ENCODE results near the gene WASL. TPM values are rescaled to one million over a fixed set of nuclear protein-coding genes. Genes with fewer than 3 reads are reported as not detected.
"Not testable (repeated sequence)": the region's sequence is repeated elsewhere in the genome, so short reads cannot be mapped to it uniquely, and the experiment has no call there.

The WASL gene
- total RNA-seq, 1 donor from 2014 or later, result 10.2 TPM

- peak; percentile 67 for DNase-seq (ENCODE audit: low read depth, low spot score)
Measured at GRCh38 chr7:123769371-123769770, 20.6 kb upstream of the WASL start.

GRCh38 chr7:123768493-123768892 lies 19.7 kb upstream of the WASL start:
- no peak for DNase-seq (ENCODE audit: low read depth, low spot score)

GRCh38 chr7:123763191-123763661 lies 14.4 kb upstream of the WASL start:
- DNase-seq (ENCODE audit: low read depth, low spot score), result no peak

- DNase-seq (ENCODE audit: low read depth, low spot score), result no peak
Measured at GRCh38 chr7:123761729-123762128, 12.9 kb upstream of the WASL start.

GRCh38 chr7:123757095-123757494 lies 8.3 kb upstream of the WASL start:
- DNase-seq (ENCODE audit: low read depth, low spot score), result no peak

- DNase-seq (ENCODE audit: low read depth, low spot score), result no peak
Measured at GRCh38 chr7:123755338-123755737, 6.5 kb upstream of the WASL start.

GRCh38 chr7:123754271-123754871 lies 5.6 kb upstream of the WASL start:
- DNase-seq (ENCODE audit: low read depth, low spot score), result no peak

GRCh38 chr7:123752534-123752933 lies 3.7 kb upstream of the WASL start:
- no peak for DNase-seq (ENCODE audit: low read depth, low spot score)

- no peak for DNase-seq (ENCODE audit: low read depth, low spot score)
Measured at GRCh38 chr7:123751821-123752220, 3.0 kb upstream of the WASL start.

GRCh38 chr7:123750389-123751230 lies 1.8 kb upstream of the WASL start:
- DNase-seq (ENCODE audit: low read depth, low spot score), result no peak

GRCh38 chr7:123749537-123749857 lies 694 bp upstream of the WASL start:
- DNase-seq (ENCODE audit: low read depth, low spot score), result no peak

GRCh38 chr7:123748171-123748733 lies 551 bp downstream of the WASL start:
- no peak for DNase-seq (ENCODE audit: low read depth, low spot score)

GRCh38 chr7:123747620-123748141 lies 1.1 kb downstream of the WASL start:
- DNase-seq (ENCODE audit: low read depth, low spot score), result no peak

GRCh38 chr7:123746931-123747488 lies 1.8 kb downstream of the WASL start:
- no peak for DNase-seq (ENCODE audit: low read depth, low spot score)

GRCh38 chr7:123746055-123746454 lies 2.7 kb downstream of the WASL start:
- no peak for DNase-seq (ENCODE audit: low read depth, low spot score)

GRCh38 chr7:123745437-123745836 lies 3.4 kb downstream of the WASL start:
- DNase-seq (ENCODE audit: low read depth, low spot score), result no peak

- DNase-seq (ENCODE audit: low read depth, low spot score), result no peak
Measured at GRCh38 chr7:123744416-123744815, 4.4 kb downstream of the WASL start.

GRCh38 chr7:123741940-123742339 lies 6.9 kb downstream of the WASL start:
- no peak for DNase-seq (ENCODE audit: low read depth, low spot score)

GRCh38 chr7:123738808-123739207 lies 10.0 kb downstream of the WASL start:
- no peak for DNase-seq (ENCODE audit: low read depth, low spot score)

GRCh38 chr7:123738356-123738755 lies 10.4 kb downstream of the WASL start:
- no peak for DNase-seq (ENCODE audit: low read depth, low spot score)

GRCh38 chr7:123737168-123737674 lies 11.6 kb downstream of the WASL start:
- DNase-seq (ENCODE audit: low read depth, low spot score), result not testable (repeated sequence)

GRCh38 chr7:123735539-123735938 lies 13.3 kb downstream of the WASL start:
- no peak for DNase-seq (ENCODE audit: low read depth, low spot score)

Data from pulmonary artery endothelial cell (primary cell).